Uterus (tissue), 4 donors: ENCODE measurements around the gene CDKAL1. TPM values are rescaled to one million over a fixed set of nuclear protein-coding genes. Genes with fewer than 3 reads are reported as not detected.

Source experiments
- DNase-seq, 2 donors: peaks; one replicate each; pipeline ENCODE4 v3.0.0-alpha.2; 2019 to 2020
- H3K27ac ChIP-seq, 2 donors: fragments of 200-600 bp; sonication (generic); 1 replicate in 1 of 2; 2 replicates in 1 of 2; pipeline ENCODE4 v1.5.1; 2016 to 2018
- H3K27me3 ChIP-seq, 2 donors: fragments of 200-600 bp; sonication (generic); one replicate each; pipeline ENCODE4 v1.5.1; 2018 to 2019; ENCODE audit warnings: control low read depth in 1 of 2
- H3K36me3 ChIP-seq, 2 donors: fragments of 200-600 bp; sonication (generic); one replicate each; pipeline ENCODE4 v1.5.1; 2019; ENCODE audit warnings: control low read depth in 1 of 2
- H3K4me1 ChIP-seq, 2 donors: fragments of 200-600 bp; sonication (generic); one replicate each; pipeline ENCODE4 v1.5.1; 2018 to 2019; ENCODE audit warnings: control low read depth in 1 of 2
- H3K4me3 ChIP-seq, 2 donors: fragments of 200-600 bp; sonication (generic); 1 replicate in 1 of 2; 2 replicates in 1 of 2; pipeline ENCODE4 v1.5.1; 2018 to 2019; ENCODE audit warnings: mild to moderate bottlenecking in 1 of 2
- H3K9me3 ChIP-seq, 2 donors: fragments of 200-600 bp; sonication (generic); one replicate each; pipeline ENCODE4 v1.5.1; 2019; ENCODE audit warnings: control low read depth in 1 of 2
- CTCF ChIP-seq, 4 experiments: fragments of 200-600 bp in 2 of 4; fragments of 450-650 bp in 2 of 4; sonication (generic) in 2 of 4; IDR thresholded peaks; one replicate each; pipeline ENCODE4 v1.5.1; 2016 to 2019; ENCODE audit warnings: antibody characterized with exemption in 4 of 4, mild to moderate bottlenecking in 2 of 4, moderate library complexity in 1 of 4
- POLR2A ChIP-seq, 2 donors: fragments of 450-650 bp; IDR thresholded peaks; one replicate each; pipeline ENCODE4 v1.6.1; 2016; ENCODE audit warnings: antibody characterized with exemption in 2 of 2, mild to moderate bottlenecking in 1 of 2, moderate library complexity in 1 of 2
- intact Hi-C: fragments of 100-400 bp; cut with DNase I; formaldehyde crosslinking; loops from one replicate; pipeline ENCODE4 v1.15.1; 2023; ENCODE audit warnings: low total_unique reads
- total RNA-seq, 4 donors: library from RNA; depleted of rRNA in 3 of 4; stranded (reverse); fragments of >200 nt in 3 of 4; gene quantifications; one replicate each; pipeline versions ENCODE4 v1.1.0 to v1.2.4, GENCODE V29; 2014 to 2023
- donor health status: DM: yes; HTN: yes; CAD: no.

The CDKAL1 gene
- total RNA-seq, 4 donors from 2014 or later: 5.0 to 51.7 (median 18.9) TPM

- Histone ChIP-seq H3K36me3 (no peaks in the 10 kb centered on the region), H3K27me3 (no peaks in the 10 kb centered on the region), H3K27ac (no peak overlapping the region), H3K4me3 (no peak overlapping the region), H3K4me1 (no peaks in the 10 kb centered on the region), H3K9me3 (peaks cover 0 to 6% of the 10 kb centered on the region in 2 donors)
- intact Hi-C loops: no loop called here
- TF ChIP-seq POLR2A (IDR thresholded peaks at IDR 0.05) (no peak), CTCF (IDR thresholded peaks at IDR 0.05) (no peak)
- DNase-seq: no peak
These were observed 381.4 kb downstream of the CDKAL1 start for GRCh38 chr6:20915626-20916025.

- Histone ChIP-seq H3K4me3 (no peak overlapping the region), H3K9me3 (peaks cover 0 to 6% of the 10 kb centered on the region in 2 donors), H3K36me3 (no peaks in the 10 kb centered on the region), H3K4me1 (no peaks in the 10 kb centered on the region), H3K27me3 (no peaks in the 10 kb centered on the region), H3K27ac (no peak overlapping the region)
- no peak for DNase-seq
- TF ChIP-seq CTCF (IDR thresholded peaks at IDR 0.05) (no peak), POLR2A (IDR thresholded peaks at IDR 0.05) (no peak)
- intact Hi-C loops: no loop called here
These were observed 381.8 kb downstream of the CDKAL1 start for GRCh38 chr6:20916086-20916485.

- Histone ChIP-seq H3K27ac (no peak overlapping the region), H3K36me3 (no peaks in the 10 kb centered on the region), H3K27me3 (no peaks in the 10 kb centered on the region), H3K4me1 (no peaks in the 10 kb centered on the region), H3K4me3 (no peak overlapping the region), H3K9me3 (peaks cover 0 to 6% of the 10 kb centered on the region in 2 donors)
- no peak for DNase-seq
- TF ChIP-seq CTCF (IDR thresholded peaks at IDR 0.05): no peak
- TF ChIP-seq POLR2A (IDR thresholded peaks at IDR 0.05): no peak
- intact Hi-C loops: no loop called here
These were observed 384.6 kb downstream of the CDKAL1 start for GRCh38 chr6:20918868-20919267.

DNA sequence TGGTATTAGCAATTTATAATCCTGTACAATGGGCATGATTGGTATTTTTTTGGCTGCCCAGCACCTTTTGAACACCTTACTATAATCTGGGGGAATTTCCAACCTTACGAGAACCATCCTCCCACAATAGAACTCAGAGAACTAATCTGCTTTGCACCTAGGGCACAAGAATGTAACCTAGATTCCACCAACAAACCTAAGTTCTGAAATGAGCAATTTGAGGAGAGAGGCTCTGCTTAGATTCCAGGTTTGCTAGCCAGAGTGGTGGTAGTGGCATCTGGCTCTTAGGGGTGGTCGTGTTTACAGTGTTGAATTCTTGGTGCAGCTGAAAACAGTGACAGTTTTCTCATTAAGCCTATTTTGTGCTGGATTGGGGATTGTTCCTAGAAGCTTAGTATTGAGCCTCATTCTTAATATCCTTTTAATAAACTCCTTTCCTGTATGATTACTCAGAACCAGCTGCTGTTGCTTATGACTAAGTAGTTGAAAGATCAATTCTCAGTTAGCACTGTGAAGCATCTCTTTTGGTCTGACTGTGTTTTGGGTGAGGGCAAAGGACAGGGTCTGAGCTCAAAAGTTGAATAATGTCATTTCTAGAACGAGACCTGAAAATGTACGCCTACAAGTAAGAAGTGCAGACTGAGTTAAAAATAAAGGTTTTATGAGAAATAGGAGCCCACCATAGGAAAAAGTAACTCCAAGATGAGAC lies 385.6 kb downstream of the CDKAL1 start:
- Histone ChIP-seq H3K9me3 (peaks cover 0 to 6% of the 10 kb centered on the region in 2 donors), H3K4me3 (no peak overlapping the region), H3K36me3 (no peaks in the 10 kb centered on the region), H3K27ac (no peak overlapping the region), H3K27me3 (no peaks in the 10 kb centered on the region), H3K4me1 (no peaks in the 10 kb centered on the region)
- no peak for DNase-seq
- intact Hi-C loops: no loop called here
- TF ChIP-seq POLR2A (IDR thresholded peaks at IDR 0.05): no peak
- no peak for TF ChIP-seq CTCF (IDR thresholded peaks at IDR 0.05)

GRCh38 chr6:20921578-20921977 lies 387.3 kb downstream of the CDKAL1 start:
- no peaks in the 10 kb centered on the region for H3K4me1 ChIP-seq
- no peak overlapping the region for H3K4me3 ChIP-seq

More at GRCh38 chr6:20921578-20921977, 387.3 kb downstream of the CDKAL1 start:
- no peaks in the 10 kb centered on the region for H3K9me3 ChIP-seq
- no peak overlapping the region for H3K27ac ChIP-seq
- DNase-seq: no peak
- H3K36me3 ChIP-seq: no peaks in the 10 kb centered on the region
- no peaks in the 10 kb centered on the region for H3K27me3 ChIP-seq
- TF ChIP-seq POLR2A (IDR thresholded peaks at IDR 0.05) (no peak), CTCF (IDR thresholded peaks at IDR 0.05) (no peak)
- intact Hi-C loops: no loop called here
